ENCODE measurements around the gene NT5C.

Gene NT5C

GRCh38 chr17:75093548-75094158 is 37.9 kb downstream of the NT5C start:
- DNase-seq: no peak

- no peak for DNase-seq
Measured at GRCh38 chr17:75091855-75092327, 39.7 kb downstream of the NT5C start.

- no peak for DNase-seq
Measured at GRCh38 chr17:75090871-75091854, 40.4 kb downstream of the NT5C start.

GRCh38 chr17:75088465-75089417 is 42.8 kb downstream of the NT5C start:
- DNase-seq: no peak

GRCh38 chr17:75087558-75088453 is 43.7 kb downstream of the NT5C start, which contains the start of gene SLC16A5:
TSS of gene SLC16A5 (plus strand) at chr17:75087954. CDS start at chr17:75093637, 5,683 bp downstream.
- peak in 15 of 51 donors; percentile 12 to 52 (median 25) for DNase-seq

GRCh38 chr17:75087182-75087557 is 44.4 kb downstream of the NT5C start:
- DNase-seq: no peak

GRCh38 chr17:75086496-75087181 is 44.9 kb downstream of the NT5C start:
- DNase-seq: no peak

- no peak for DNase-seq
Measured at GRCh38 chr17:75084039-75084660, 47.4 kb downstream of the NT5C start.

- DNase-seq: no peak
Measured at GRCh38 chr17:75082683-75083082, 48.9 kb downstream of the NT5C start.

- DNase-seq: no peak
Measured at GRCh38 chr17:75081611-75082540, 49.7 kb downstream of the NT5C start.

Data from hypothalamus (tissue), 51 donors.